Measurements from ENCODE around the gene CSAD.

The CSAD gene, protein sequence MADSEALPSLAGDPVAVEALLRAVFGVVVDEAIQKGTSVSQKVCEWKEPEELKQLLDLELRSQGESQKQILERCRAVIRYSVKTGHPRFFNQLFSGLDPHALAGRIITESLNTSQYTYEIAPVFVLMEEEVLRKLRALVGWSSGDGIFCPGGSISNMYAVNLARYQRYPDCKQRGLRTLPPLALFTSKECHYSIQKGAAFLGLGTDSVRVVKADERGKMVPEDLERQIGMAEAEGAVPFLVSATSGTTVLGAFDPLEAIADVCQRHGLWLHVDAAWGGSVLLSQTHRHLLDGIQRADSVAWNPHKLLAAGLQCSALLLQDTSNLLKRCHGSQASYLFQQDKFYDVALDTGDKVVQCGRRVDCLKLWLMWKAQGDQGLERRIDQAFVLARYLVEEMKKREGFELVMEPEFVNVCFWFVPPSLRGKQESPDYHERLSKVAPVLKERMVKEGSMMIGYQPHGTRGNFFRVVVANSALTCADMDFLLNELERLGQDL

DNA sequence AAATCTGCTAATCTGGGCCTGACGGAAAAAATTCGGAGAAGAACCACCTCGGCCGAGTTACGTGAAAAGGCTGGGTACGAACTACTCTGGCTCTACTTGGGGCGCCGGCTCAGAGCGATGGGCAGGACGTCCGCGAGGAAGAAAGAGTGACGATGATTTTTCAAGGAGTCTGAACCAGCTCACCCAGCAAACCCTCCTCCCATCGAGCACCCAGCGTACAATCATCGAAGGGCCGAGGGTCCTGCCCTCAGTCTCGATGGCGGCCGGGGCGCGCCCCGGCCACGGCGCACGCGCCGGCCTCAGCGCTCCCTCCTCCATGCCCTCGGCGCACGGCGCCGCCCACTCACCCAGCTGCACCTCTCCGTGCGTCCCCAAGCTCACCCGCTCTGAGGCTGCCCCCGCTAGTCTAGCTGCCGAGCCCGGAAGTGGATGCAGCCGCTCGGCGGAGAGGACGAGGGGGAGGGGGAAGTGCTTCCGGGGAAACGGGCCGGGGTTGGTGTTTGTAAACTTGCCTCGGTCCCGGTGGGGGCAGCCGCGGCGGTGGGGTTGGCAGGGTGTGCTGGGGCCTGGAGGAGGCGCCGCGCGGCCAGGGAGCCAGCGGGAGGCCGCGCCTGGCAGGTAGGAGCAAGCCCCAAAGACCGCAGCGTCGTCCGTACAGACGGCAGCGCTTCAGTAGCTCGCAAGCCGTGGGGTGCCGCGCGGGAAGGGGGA is at the start of gene CSAD, which contains the start of gene ZNF740:
Gene CSAD, minus strand, starts transcription at position 706 of the 711 bp plus-strand sequence. CDS start 7,455 bp downstream, outside the sequence.
Gene ZNF740, plus strand, starts transcription at position 503 of the 711 bp plus-strand sequence. CDS start 1,262 bp downstream, outside the sequence.
- TF ChIP-seq, protein P1, sequence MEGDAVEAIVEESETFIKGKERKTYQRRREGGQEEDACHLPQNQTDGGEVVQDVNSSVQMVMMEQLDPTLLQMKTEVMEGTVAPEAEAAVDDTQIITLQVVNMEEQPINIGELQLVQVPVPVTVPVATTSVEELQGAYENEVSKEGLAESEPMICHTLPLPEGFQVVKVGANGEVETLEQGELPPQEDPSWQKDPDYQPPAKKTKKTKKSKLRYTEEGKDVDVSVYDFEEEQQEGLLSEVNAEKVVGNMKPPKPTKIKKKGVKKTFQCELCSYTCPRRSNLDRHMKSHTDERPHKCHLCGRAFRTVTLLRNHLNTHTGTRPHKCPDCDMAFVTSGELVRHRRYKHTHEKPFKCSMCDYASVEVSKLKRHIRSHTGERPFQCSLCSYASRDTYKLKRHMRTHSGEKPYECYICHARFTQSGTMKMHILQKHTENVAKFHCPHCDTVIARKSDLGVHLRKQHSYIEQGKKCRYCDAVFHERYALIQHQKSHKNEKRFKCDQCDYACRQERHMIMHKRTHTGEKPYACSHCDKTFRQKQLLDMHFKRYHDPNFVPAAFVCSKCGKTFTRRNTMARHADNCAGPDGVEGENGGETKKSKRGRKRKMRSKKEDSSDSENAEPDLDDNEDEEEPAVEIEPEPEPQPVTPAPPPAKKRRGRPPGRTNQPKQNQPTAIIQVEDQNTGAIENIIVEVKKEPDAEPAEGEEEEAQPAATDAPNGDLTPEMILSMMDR (IDR thresholded peaks at IDR 0.05; ENCODE audit: control insufficient read depth, extremely low read depth, insufficient read depth): no peak
- DNase-seq (ENCODE audit: low read depth): peak; percentile 87
- peak within 1 kb of the TSS; percentile 72 for H3K4me3 ChIP-seq (ENCODE audit: low read depth, low read length)

DNA sequence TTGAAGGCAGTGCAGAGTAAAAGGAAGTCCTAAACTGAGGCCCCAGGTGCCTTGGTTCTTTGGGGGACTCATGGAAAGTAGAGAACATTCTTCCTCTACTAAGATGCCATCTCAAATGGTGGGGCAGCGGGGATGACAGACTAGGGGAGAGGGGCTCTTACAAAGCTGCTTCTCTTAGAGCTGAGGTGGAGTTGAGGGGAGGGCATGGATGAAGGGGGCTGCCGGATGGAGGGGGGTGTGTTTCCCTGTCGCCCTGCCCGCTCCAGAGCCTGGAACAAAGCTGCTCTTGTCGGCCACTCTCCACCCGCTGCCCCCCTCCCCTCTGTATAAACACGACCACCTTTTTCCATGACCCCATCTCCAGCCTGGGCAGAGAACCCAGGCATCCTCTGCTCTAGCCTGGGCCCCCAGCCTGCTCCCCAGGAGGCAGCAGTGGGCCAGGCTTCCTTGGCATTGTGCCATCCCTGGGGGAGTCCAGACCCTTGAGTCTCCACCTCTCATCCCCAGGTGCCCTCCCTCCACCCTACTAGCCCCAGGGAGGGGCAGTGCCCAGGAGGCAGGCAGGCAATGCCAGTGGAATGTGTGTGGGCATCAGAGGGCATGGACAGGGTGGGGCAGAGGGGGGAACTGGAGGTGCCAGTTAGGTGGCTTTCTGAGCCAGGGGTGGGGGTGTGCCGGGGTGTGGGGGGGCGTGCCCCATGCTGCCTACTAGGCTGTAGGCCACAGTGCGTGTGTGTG is 49.6 kb upstream of the CSAD start:
- H3K4me3 ChIP-seq (ENCODE audit: low read depth, low read length): no peak overlapping the region
- TF ChIP-seq, protein P1 (IDR thresholded peaks at IDR 0.05; ENCODE audit: control insufficient read depth, extremely low read depth, insufficient read depth): no peak
- no peak for DNase-seq (ENCODE audit: low read depth)

DNA sequence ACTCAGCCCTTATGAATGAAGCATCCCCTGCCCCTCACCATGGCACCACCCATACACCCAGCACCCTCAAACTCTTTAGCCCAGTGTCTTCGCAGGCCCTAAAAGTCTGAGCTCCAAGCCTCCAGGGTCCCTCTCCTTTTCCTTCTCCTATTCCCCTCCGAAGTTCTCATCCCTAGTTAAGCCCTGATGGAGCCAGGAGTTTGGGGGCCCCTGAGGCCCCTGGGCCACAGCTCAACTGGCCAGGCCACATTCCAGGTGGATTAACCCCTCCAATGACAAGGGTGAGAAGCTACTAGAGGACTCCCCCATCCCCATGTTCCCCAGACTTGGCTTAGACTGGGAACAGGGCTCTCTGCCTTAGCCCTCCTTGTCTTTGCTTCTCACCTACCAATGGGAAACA is 48.7 kb upstream of the CSAD start:
- H3K4me3 ChIP-seq (ENCODE audit: low read depth, low read length): no peak overlapping the region
- DNase-seq (ENCODE audit: low read depth): no peak
- TF ChIP-seq, protein P1 (IDR thresholded peaks at IDR 0.05; ENCODE audit: control insufficient read depth, extremely low read depth, insufficient read depth): no peak

DNA sequence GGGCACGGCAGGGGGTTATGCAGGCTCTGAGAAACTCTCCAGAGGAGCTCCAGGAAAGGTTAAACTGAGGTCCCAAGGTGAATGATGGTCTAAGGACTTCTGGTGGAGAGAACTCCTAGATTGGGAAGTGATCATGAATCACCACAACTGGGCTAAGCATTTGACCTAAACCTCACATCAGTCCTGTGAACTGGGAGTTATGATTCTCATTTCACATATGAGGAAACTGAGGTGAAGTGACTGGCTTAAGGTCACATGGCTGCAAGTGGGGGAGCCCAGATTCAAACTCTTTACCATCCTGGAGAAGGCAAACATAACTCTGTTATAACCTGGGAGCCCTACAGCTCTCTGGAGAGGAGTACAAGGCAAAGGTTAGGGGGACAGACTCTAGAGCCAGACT is 47.1 kb upstream of the CSAD start:
- no peak for DNase-seq (ENCODE audit: low read depth)
- TF ChIP-seq, protein P1 (IDR thresholded peaks at IDR 0.05; ENCODE audit: control insufficient read depth, extremely low read depth, insufficient read depth): no peak
- H3K4me3 ChIP-seq (ENCODE audit: low read depth, low read length): no peak overlapping the region

DNA sequence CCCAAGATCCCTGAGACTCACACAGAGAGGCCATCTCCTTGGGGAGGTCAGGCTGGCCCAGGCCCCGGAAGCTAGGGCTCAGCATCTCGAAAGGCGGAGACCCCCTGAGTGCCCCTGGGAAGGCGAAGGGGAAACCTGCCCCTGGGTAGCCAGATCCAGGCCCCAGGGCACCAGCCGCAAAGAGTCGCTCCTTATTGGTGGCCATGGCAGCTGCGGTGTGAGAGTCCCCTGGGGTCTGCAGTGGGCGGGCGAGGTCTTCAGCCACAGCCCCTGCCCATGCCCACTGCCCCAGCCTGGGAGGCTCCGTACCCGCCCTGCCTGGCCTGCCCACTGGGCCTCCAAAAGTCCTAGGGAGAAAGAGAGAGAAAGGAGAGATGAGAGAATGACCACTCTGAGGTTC is 46.6 kb upstream of the CSAD start:
- no peak for DNase-seq (ENCODE audit: low read depth)
- TF ChIP-seq, protein P1 (IDR thresholded peaks at IDR 0.05; ENCODE audit: control insufficient read depth, extremely low read depth, insufficient read depth): no peak

DNA sequence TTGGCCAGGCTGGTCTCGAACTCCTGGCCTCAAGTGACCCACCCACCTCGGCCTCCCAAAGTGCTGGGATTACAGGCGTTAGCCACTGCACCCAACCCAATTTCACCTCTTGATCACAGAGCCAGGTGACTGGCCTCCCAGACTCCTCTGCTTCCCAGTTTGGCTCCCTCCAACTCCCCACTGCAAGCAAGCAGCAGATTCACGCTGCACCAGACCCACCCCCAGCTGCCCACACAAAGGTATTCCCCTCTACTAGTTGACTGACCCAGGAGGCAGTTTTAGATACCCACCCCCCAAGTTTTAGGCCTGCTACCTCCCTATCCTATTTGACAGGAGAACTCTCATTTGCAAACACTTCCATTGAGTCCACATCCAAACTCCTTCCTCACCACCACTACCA is 46.1 kb upstream of the CSAD start:
- TF ChIP-seq, protein P1 (IDR thresholded peaks at IDR 0.05; ENCODE audit: control insufficient read depth, extremely low read depth, insufficient read depth): no peak
- DNase-seq (ENCODE audit: low read depth): no peak
- no peak overlapping the region for H3K4me3 ChIP-seq (ENCODE audit: low read depth, low read length)

More for the DNA sequence above, 46.6 kb upstream of the CSAD start:
- no peak overlapping the region for H3K4me3 ChIP-seq (ENCODE audit: low read depth, low read length)
